Duodenal mucosa (tissue), 2 donors: ENCODE measurements around the gene TPCN1.
A peak's percentile ranks its signal among the peaks of the same experiment; 100 is the strongest.

ENCODE experiments used
- H3K27ac ChIP-seq: one replicate; pipeline ENCODE4 v1.7.0; 2013; ENCODE audit warnings: low read depth, low read length
- H3K27me3 ChIP-seq, 2 donors: one replicate each; pipeline ENCODE4 v1.7.0; 2013; ENCODE audit warnings: low read length in 2 of 2, control low read depth in 1 of 2; ENCODE audit not compliant: insufficient read depth in 2 of 2, control insufficient read depth in 1 of 2
- H3K36me3 ChIP-seq, 2 donors: one replicate each; pipeline ENCODE4 v1.7.0; 2013; ENCODE audit warnings: low read length in 2 of 2, control low read depth in 1 of 2; ENCODE audit not compliant: insufficient read depth in 2 of 2, control insufficient read depth in 1 of 2
- H3K4me1 ChIP-seq, 2 donors: one replicate each; pipeline ENCODE4 v1.7.0; 2013; ENCODE audit warnings: low read length in 2 of 2, control low read depth in 1 of 2; ENCODE audit not compliant: insufficient read depth in 2 of 2, control insufficient read depth in 1 of 2
- H3K4me3 ChIP-seq, 2 donors: one replicate each; pipeline ENCODE4 v1.7.0; 2013; ENCODE audit warnings: low read length in 2 of 2, low read depth in 1 of 2
- H3K9ac ChIP-seq, 2 donors: one replicate each; pipeline ENCODE4 v1.7.0; 2013; ENCODE audit warnings: low read length in 2 of 2, low read depth in 1 of 2
- H3K9me3 ChIP-seq, 2 donors: one replicate each; pipeline ENCODE4 v1.7.0; 2013; ENCODE audit warnings: low read length in 2 of 2, control low read depth in 1 of 2; ENCODE audit not compliant: control insufficient read depth in 1 of 2

Gene TPCN1

GRCh38 chr12:113184098-113184899, 37.0 kb upstream of the TPCN1 start:
- Histone ChIP-seq H3K4me3 (peak overlapping the region; percentile 83 to 91), H3K4me1 (peaks cover 13 to 21% of the 10 kb centered on the region in 2 donors), H3K36me3 (peaks cover 12 to 29% of the 10 kb centered on the region in 2 donors), H3K9ac (peak overlapping the region; percentile 83), H3K27me3 (no peaks in the 10 kb centered on the region), H3K27ac (peak overlapping the region; percentile 95), H3K9me3 (no peaks in the 10 kb centered on the region)

GRCh38 chr12:113184900-113185179, 36.4 kb upstream of the TPCN1 start:
- H3K4me1 ChIP-seq, result peaks cover 13 to 21% of the 10 kb centered on the region in 2 donors
- no peaks in the 10 kb centered on the region for H3K27me3 ChIP-seq
- peak overlapping the region; percentile 95 for H3K27ac ChIP-seq
- peak overlapping the region; percentile 83 to 91 for H3K4me3 ChIP-seq
- H3K36me3 ChIP-seq, result peaks cover 12 to 25% of the 10 kb centered on the region in 2 donors
- no peaks in the 10 kb centered on the region for H3K9me3 ChIP-seq
- H3K9ac ChIP-seq, result peak overlapping the region; percentile 83

GRCh38 chr12:113185180-113186032, 35.9 kb upstream of the TPCN1 start, which contains the start of the genes DDX54 and RITA1:
Gene DDX54 (minus strand): TSS chr12:113185478. CDS start chr12:113185451, 27 bp downstream.
Gene RITA1 (plus strand): TSS chr12:113185721. CDS start chr12:113186747, 1,026 bp downstream.
- peaks cover 8 to 20% of the 10 kb centered on the region in 2 donors for H3K36me3 ChIP-seq

GRCh38 chr12:113186033-113186365, 35.3 kb upstream of the TPCN1 start:
- Histone ChIP-seq H3K4me1 (peaks cover 13 to 21% of the 10 kb centered on the region in 2 donors), H3K9ac (peak overlapping the region; percentile 83), H3K27ac (peak overlapping the region; percentile 95), H3K4me3 (peak overlapping the region; percentile 83 to 91), H3K36me3 (peaks cover 5 to 20% of the 10 kb centered on the region in 2 donors), H3K9me3 (no peaks in the 10 kb centered on the region), H3K27me3 (no peaks in the 10 kb centered on the region)

More at GRCh38 chr12:113185180-113186032, 35.9 kb upstream of the TPCN1 start, which contains the start of the genes DDX54 and RITA1:
- no peaks in the 10 kb centered on the region for H3K27me3 ChIP-seq
- no peaks in the 10 kb centered on the region for H3K9me3 ChIP-seq
- peak within 1 kb of the TSS; percentile 83 to 91 for H3K4me3 ChIP-seq
- H3K4me1 ChIP-seq, result peaks cover 13 to 21% of the 10 kb centered on the region in 2 donors
- H3K9ac ChIP-seq, result peak within 1 kb of the TSS; percentile 83
- H3K27ac ChIP-seq, result peak within 1 kb of the TSS; percentile 95

- Histone ChIP-seq H3K9ac (peak overlapping the region; percentile 83), H3K27me3 (no peaks in the 10 kb centered on the region), H3K4me1 (peaks cover 13 to 21% of the 10 kb centered on the region in 2 donors), H3K4me3 (peak overlapping the region; percentile 83 to 91), H3K36me3 (peaks cover 5 to 26% of the 10 kb centered on the region in 2 donors), H3K9me3 (no peaks in the 10 kb centered on the region), H3K27ac (no peak overlapping the region)
Observed at GRCh38 chr12:113186666-113187325, 34.5 kb upstream of the TPCN1 start.

- peaks cover 0 to 29% of the 10 kb centered on the region in 2 donors for H3K36me3 ChIP-seq
- H3K9ac ChIP-seq, result no peak overlapping the region
- H3K9me3 ChIP-seq, result no peaks in the 10 kb centered on the region
- H3K4me1 ChIP-seq, result peaks cover 13 to 18% of the 10 kb centered on the region in 2 donors
- no peaks in the 10 kb centered on the region for H3K27me3 ChIP-seq
- no peak overlapping the region for H3K4me3 ChIP-seq
- H3K27ac ChIP-seq, result no peak overlapping the region
Observed at GRCh38 chr12:113189361-113189760, 31.9 kb upstream of the TPCN1 start.

- Histone ChIP-seq H3K27ac (no peak overlapping the region), H3K4me3 (no peak overlapping the region), H3K27me3 (no peaks in the 10 kb centered on the region), H3K36me3 (peaks cover 0 to 29% of the 10 kb centered on the region in 2 donors), H3K9me3 (no peaks in the 10 kb centered on the region), H3K4me1 (peaks cover 13 to 15% of the 10 kb centered on the region in 2 donors), H3K9ac (no peak overlapping the region)
Observed at GRCh38 chr12:113190761-113191160, 30.5 kb upstream of the TPCN1 start.

DNA sequence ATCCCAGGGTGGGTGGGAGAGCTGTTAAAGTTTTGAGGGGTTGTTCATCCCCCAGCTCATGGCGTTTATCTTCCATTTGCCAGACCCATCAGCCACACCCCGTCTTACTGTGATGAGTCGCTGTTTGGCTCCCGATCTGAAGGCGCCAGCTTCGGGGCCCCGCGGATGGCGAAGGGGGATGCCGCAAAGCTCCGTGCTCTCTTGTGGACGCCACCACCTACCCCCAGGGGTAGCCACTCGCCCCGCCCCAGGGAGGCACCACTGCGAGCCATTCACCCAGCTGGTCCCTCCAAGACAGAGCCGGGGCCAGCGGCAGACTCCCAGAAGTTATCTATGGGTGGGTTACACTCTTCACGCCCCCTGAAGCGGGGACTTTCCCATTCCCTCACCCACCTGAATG, 30.0 kb upstream of the TPCN1 start:
- H3K9ac ChIP-seq, result no peak overlapping the region
- peaks cover 0 to 29% of the 10 kb centered on the region in 2 donors for H3K36me3 ChIP-seq
- H3K27ac ChIP-seq, result no peak overlapping the region
- H3K9me3 ChIP-seq, result no peaks in the 10 kb centered on the region
- no peak overlapping the region for H3K4me3 ChIP-seq
- H3K27me3 ChIP-seq, result no peaks in the 10 kb centered on the region
- peaks cover 11 to 12% of the 10 kb centered on the region in 2 donors for H3K4me1 ChIP-seq

DNA sequence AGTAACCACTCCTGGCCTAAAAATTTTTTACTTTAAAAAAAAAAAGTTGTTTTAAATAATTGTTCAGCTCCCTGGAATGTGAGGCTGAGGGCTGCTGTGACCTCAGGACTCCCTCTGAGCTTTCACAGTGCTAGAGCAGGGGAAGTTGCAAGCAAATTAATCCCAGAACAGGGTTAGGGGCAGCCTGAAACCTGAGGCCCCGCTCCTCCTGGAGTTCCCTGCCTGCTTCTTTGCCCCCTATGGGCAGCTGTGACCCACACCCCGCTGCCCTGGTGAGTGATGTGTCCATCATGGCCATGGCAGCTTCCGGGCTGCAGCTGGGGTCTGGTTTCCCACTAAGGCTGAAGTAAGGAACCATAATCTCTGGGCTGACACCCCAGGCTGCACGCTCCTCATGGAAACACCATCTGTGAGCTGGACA, 26.3 kb upstream of the TPCN1 start:
- Histone ChIP-seq H3K4me1 (no peaks in the 10 kb centered on the region), H3K27me3 (no peaks in the 10 kb centered on the region), H3K4me3 (no peak overlapping the region), H3K9me3 (no peaks in the 10 kb centered on the region), H3K36me3 (peaks cover 0 to 25% of the 10 kb centered on the region in 2 donors), H3K9ac (no peak overlapping the region), H3K27ac (no peak overlapping the region)
